Trophoblast cell (in vitro differentiated cells and primary cell): Measurements from ENCODE around the gene MYO15A.

Experiments used
- DNase-seq, 2 donors: peaks; one replicate each; pipeline ENCODE4 v3.0.0-alpha.2; 2016
- H2AFZ ChIP-seq: 2 replicates; pipeline ENCODE4 v1.6.1; 2013; ENCODE audit warnings: low read length, moderate library complexity, mild to moderate bottlenecking; ENCODE audit not compliant: insufficient read depth, poor library complexity
- H2AK5ac ChIP-seq: 2 replicates; pipeline ENCODE4 v1.6.1; 2013; ENCODE audit warnings: mild to moderate bottlenecking, low read length
- H2BK120ac ChIP-seq: 2 replicates; pipeline ENCODE4 v1.6.1; 2013; ENCODE audit warnings: low read length, mild to moderate bottlenecking, moderate library complexity; ENCODE audit not compliant: insufficient read depth, poor library complexity
- H2BK12ac ChIP-seq: 2 replicates; pipeline ENCODE4 v1.6.1; 2013; ENCODE audit warnings: mild to moderate bottlenecking, low read length, moderate library complexity
- H2BK5ac ChIP-seq: 2 replicates; pipeline ENCODE4 v1.6.1; 2013; ENCODE audit warnings: low read length, low read depth, moderate library complexity, mild to moderate bottlenecking; ENCODE audit not compliant: poor library complexity
- H3K14ac ChIP-seq: 2 replicates; pipeline ENCODE4 v1.6.1; 2013; ENCODE audit warnings: mild to moderate bottlenecking, low read length
- H3K18ac ChIP-seq: 2 replicates; pipeline ENCODE4 v1.6.1; 2013; ENCODE audit warnings: mild to moderate bottlenecking, low read length
- H3K23ac ChIP-seq: 2 replicates; pipeline ENCODE4 v1.6.1; 2013; ENCODE audit warnings: low read length
- H3K27ac ChIP-seq: 2 replicates; pipeline ENCODE4 v1.5.1; 2013; ENCODE audit warnings: low read depth, mild to moderate bottlenecking, inconsistent platforms, low read length, moderate library complexity
- H3K27me3 ChIP-seq: 2 replicates; pipeline ENCODE4 v1.6.1; 2013; ENCODE audit warnings: inconsistent platforms, mild to moderate bottlenecking, low read length, moderate library complexity; ENCODE audit not compliant: insufficient read depth
- H3K36me3 ChIP-seq, 2 experiments: 1 replicate in 1 of 2; 2 replicates in 1 of 2; pipeline ENCODE4 v1.6.1; 2013; ENCODE audit warnings: low read length in 2 of 2, mild to moderate bottlenecking in 2 of 2, moderate library complexity in 1 of 2; ENCODE audit not compliant: insufficient read depth in 2 of 2, control insufficient read depth in 1 of 2
- H3K4ac ChIP-seq: 2 replicates; pipeline ENCODE4 v1.6.1; 2013; ENCODE audit warnings: low read depth, mild to moderate bottlenecking, low read length, moderate library complexity
- H3K4me1 ChIP-seq, 2 experiments: 1 replicate in 1 of 2; 2 replicates in 1 of 2; pipeline ENCODE4 v1.6.1; 2013; ENCODE audit warnings: low read length in 2 of 2, mild to moderate bottlenecking in 2 of 2, moderate library complexity in 1 of 2; ENCODE audit not compliant: insufficient read depth in 2 of 2, control insufficient read depth in 1 of 2
- H3K4me2 ChIP-seq: 2 replicates; pipeline ENCODE4 v1.6.1; 2013; ENCODE audit warnings: inconsistent platforms, mild to moderate bottlenecking, low read length, moderate library complexity
- H3K4me3 ChIP-seq: 2 replicates; pipeline ENCODE4 v1.5.1; 2013; ENCODE audit warnings: mild to moderate bottlenecking, low read depth, low read length, inconsistent platforms
- H3K79me1 ChIP-seq: one replicate; pipeline ENCODE4 v1.6.1; 2013; ENCODE audit warnings: low read length
- H3K79me2 ChIP-seq: 2 replicates; pipeline ENCODE4 v1.6.1; 2013; ENCODE audit warnings: low read length, mild to moderate bottlenecking; ENCODE audit not compliant: control insufficient read depth, insufficient read depth, poor library complexity
- H3K9ac ChIP-seq: 2 replicates; pipeline ENCODE4 v1.6.1; 2013; ENCODE audit warnings: mild to moderate bottlenecking, low read length
- H3K9me3 ChIP-seq: 2 replicates; pipeline ENCODE4 v1.6.1; 2013; ENCODE audit warnings: low read depth, mild to moderate bottlenecking, control low read depth, inconsistent platforms, low read length; ENCODE audit not compliant: insufficient read depth
- H4K12ac ChIP-seq: 2 replicates; pipeline ENCODE4 v1.6.1; 2013; ENCODE audit warnings: low read depth, mild to moderate bottlenecking, low read length, moderate library complexity
- H4K8ac ChIP-seq: 2 replicates; pipeline ENCODE4 v1.6.1; 2013; ENCODE audit warnings: low read depth, mild to moderate bottlenecking, low read length, moderate library complexity
- H4K91ac ChIP-seq: one replicate; pipeline ENCODE4 v1.6.1; 2013; ENCODE audit warnings: low read depth, mild to moderate bottlenecking, low read length, moderate library complexity
- WGBS: extraction: QIAGEN DNeasy Blood & Tissue Kit; methylation state at CpG from one replicate; pipeline ENCODE4 v1.1.7; 2013; ENCODE audit warnings: missing lambda C conversion rate; ENCODE audit not compliant: insufficient read length, insufficient coverage; ENCODE audit errors: extremely low coverage; 5-methylcytosine and 5-hydroxymethylcytosine counted together

MYO15A gene

GRCh38 chr17:18122990-18123753, 14.6 kb downstream of the MYO15A start:
- no CpG with 5 or more reads among the region's 31 CpGs for WGBS
- H3K4ac ChIP-seq: no peak overlapping the region
- no peak overlapping the region for H3K27ac ChIP-seq
- no peaks in the 10 kb centered on the region for H3K79me1 ChIP-seq
- no peak overlapping the region for H3K4me3 ChIP-seq
- no peak overlapping the region for H2BK120ac ChIP-seq
- H3K79me2 ChIP-seq: no peaks in the 10 kb centered on the region
- H3K27me3 ChIP-seq: no peaks in the 10 kb centered on the region
- H4K12ac ChIP-seq: no peak overlapping the region
- H3K36me3 ChIP-seq: no peaks in the 10 kb centered on the region
- no peak overlapping the region for H3K4me2 ChIP-seq
- no peak overlapping the region for H3K23ac ChIP-seq
- no peak overlapping the region for H3K18ac ChIP-seq
- H3K9ac ChIP-seq: no peak overlapping the region
- H3K14ac ChIP-seq: no peak overlapping the region
- no peak for DNase-seq
- H4K8ac ChIP-seq: no peak overlapping the region
- H4K91ac ChIP-seq: no peak overlapping the region
- no peak overlapping the region for H2AFZ ChIP-seq
- H2AK5ac ChIP-seq: no peak overlapping the region
- H2BK5ac ChIP-seq: no peak overlapping the region
- no peaks in the 10 kb centered on the region for H3K4me1 ChIP-seq
- H3K9me3 ChIP-seq: peaks cover 22% of the 10 kb centered on the region
- H2BK12ac ChIP-seq: no peak overlapping the region

GRCh38 chr17:18124345-18125126, 16.0 kb downstream of the MYO15A start:
- Histone ChIP-seq H2AK5ac (no peak overlapping the region), H3K9me3 (peaks cover 10% of the 10 kb centered on the region), H3K27me3 (no peaks in the 10 kb centered on the region), H3K18ac (no peak overlapping the region), H3K14ac (no peak overlapping the region), H2BK5ac (no peak overlapping the region), H3K27ac (no peak overlapping the region), H3K4ac (no peak overlapping the region), H3K4me3 (peak overlapping the region; percentile 18), H2BK12ac (no peak overlapping the region), H2AFZ (no peak overlapping the region), H3K23ac (no peak overlapping the region), H3K79me2 (no peaks in the 10 kb centered on the region), H3K9ac (no peak overlapping the region), H4K12ac (no peak overlapping the region), H3K36me3 (no peaks in the 10 kb centered on the region), H3K4me1 (no peaks in the 10 kb centered on the region), H4K8ac (no peak overlapping the region), H3K79me1 (no peaks in the 10 kb centered on the region), H2BK120ac (no peak overlapping the region), H4K91ac (no peak overlapping the region), H3K4me2 (no peak overlapping the region)
- no CpG with 5 or more reads among the region's 11 CpGs for WGBS
- no peak for DNase-seq

- Histone ChIP-seq H3K4me3 (no peak overlapping the region), H3K4ac (no peak overlapping the region), H3K9me3 (no peaks in the 10 kb centered on the region), H4K8ac (no peak overlapping the region), H3K79me1 (no peaks in the 10 kb centered on the region), H3K14ac (no peak overlapping the region), H2BK5ac (no peak overlapping the region), H4K91ac (no peak overlapping the region), H3K27ac (no peak overlapping the region), H3K23ac (no peak overlapping the region), H3K79me2 (no peaks in the 10 kb centered on the region), H2AFZ (no peak overlapping the region), H3K27me3 (no peaks in the 10 kb centered on the region), H3K4me1 (no peaks in the 10 kb centered on the region), H2BK120ac (no peak overlapping the region), H2BK12ac (no peak overlapping the region), H3K9ac (no peak overlapping the region), H4K12ac (no peak overlapping the region), H3K36me3 (no peaks in the 10 kb centered on the region), H3K18ac (no peak overlapping the region), H2AK5ac (no peak overlapping the region), H3K4me2 (no peak overlapping the region)
- DNase-seq: no peak
- WGBS: no CpG with 5 or more reads among the region's 4 CpGs
These were observed 20.5 kb downstream of the MYO15A start for GRCh38 chr17:18129041-18129502.

- Histone ChIP-seq H3K79me1 (no peaks in the 10 kb centered on the region), H2BK12ac (no peak overlapping the region), H3K27me3 (no peaks in the 10 kb centered on the region), H3K9me3 (no peaks in the 10 kb centered on the region), H3K9ac (no peak overlapping the region), H2BK5ac (no peak overlapping the region), H2AFZ (no peak overlapping the region), H3K79me2 (no peaks in the 10 kb centered on the region), H3K27ac (no peak overlapping the region), H3K18ac (no peak overlapping the region), H2BK120ac (no peak overlapping the region), H3K4me1 (no peaks in the 10 kb centered on the region), H4K12ac (no peak overlapping the region), H2AK5ac (no peak overlapping the region), H4K91ac (no peak overlapping the region), H3K14ac (no peak overlapping the region), H3K4me3 (no peak overlapping the region), H3K4me2 (no peak overlapping the region), H3K4ac (no peak overlapping the region), H3K36me3 (no peaks in the 10 kb centered on the region), H4K8ac (no peak overlapping the region), H3K23ac (no peak overlapping the region)
- no CpG with 5 or more reads among the region's 5 CpGs for WGBS
- no peak for DNase-seq
These were observed 24.2 kb downstream of the MYO15A start for GRCh38 chr17:18132711-18133110.
